ENCODE data around the gene OR14I1.

OR14I1 gene

DNA sequence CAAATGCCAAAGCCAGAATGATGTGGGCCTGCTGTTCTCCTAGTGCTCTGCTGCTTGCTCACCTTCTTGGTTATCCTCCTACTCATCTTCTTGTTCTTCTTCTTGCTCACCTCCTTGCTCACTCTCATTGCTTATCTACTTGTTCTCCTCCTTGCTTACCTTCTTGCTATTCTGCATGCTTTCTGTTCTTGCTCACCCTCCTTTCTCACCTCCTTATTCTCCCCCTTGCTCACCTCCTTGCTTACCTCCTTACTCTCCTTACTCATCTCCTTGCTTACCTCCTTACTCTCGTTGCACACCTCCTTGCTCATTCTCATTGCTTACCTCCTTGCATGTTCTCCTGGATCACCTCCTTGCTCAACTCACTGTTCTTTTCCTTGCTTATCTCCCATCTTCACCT lies at the start of gene OR14I1:
Gene OR14I1 (minus strand): TSS at position 53 of the 400 bp plus-strand sequence.
- Histone ChIP-seq H3K27ac (no peak within 1 kb of the TSS), H3K27me3 (no peaks in the 10 kb centered on the region), H3K36me3 (no peaks in the 10 kb centered on the region), H3K4me3 (no peak within 1 kb of the TSS), H3K4me1 (no peaks in the 10 kb centered on the region), H3K9me3 (no peaks in the 10 kb centered on the region)
- intact Hi-C loops (cut with DNase I; ENCODE audit: low total_unique reads): no loop called here
- TF ChIP-seq, protein P1, sequence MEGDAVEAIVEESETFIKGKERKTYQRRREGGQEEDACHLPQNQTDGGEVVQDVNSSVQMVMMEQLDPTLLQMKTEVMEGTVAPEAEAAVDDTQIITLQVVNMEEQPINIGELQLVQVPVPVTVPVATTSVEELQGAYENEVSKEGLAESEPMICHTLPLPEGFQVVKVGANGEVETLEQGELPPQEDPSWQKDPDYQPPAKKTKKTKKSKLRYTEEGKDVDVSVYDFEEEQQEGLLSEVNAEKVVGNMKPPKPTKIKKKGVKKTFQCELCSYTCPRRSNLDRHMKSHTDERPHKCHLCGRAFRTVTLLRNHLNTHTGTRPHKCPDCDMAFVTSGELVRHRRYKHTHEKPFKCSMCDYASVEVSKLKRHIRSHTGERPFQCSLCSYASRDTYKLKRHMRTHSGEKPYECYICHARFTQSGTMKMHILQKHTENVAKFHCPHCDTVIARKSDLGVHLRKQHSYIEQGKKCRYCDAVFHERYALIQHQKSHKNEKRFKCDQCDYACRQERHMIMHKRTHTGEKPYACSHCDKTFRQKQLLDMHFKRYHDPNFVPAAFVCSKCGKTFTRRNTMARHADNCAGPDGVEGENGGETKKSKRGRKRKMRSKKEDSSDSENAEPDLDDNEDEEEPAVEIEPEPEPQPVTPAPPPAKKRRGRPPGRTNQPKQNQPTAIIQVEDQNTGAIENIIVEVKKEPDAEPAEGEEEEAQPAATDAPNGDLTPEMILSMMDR (IDR thresholded peaks at IDR 0.05): no peak
- no peak for DNase-seq

DNA sequence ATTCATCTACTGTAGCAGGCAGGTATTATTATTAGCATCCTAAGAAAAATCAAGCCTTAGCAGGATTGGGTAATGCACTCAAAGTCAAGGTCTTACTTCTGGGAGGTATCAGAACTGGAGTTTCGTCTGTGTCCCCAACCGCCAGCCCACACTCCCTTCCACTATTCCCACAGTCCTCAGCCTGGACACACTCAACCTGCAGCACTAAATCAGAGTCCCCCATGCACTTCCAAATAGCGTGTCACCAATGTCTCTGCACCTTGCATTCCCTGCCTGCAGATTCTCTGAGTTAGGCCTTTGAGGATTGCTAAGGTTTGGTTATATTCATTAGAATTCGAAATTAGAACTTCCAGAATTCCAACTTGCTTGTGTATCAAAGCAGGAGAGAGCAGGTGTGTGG lies 49.1 kb upstream of the OR14I1 start:
- H3K27me3 ChIP-seq: no peaks in the 10 kb centered on the region
- H3K4me1 ChIP-seq: no peaks in the 10 kb centered on the region
- no peaks in the 10 kb centered on the region for H3K36me3 ChIP-seq
- no peak overlapping the region for H3K4me3 ChIP-seq
- no peak for DNase-seq
- intact Hi-C loops (cut with DNase I; ENCODE audit: low total_unique reads): no loop called here
- H3K9me3 ChIP-seq: no peaks in the 10 kb centered on the region
- TF ChIP-seq, protein P1 (IDR thresholded peaks at IDR 0.05): no peak
- H3K27ac ChIP-seq: no peak overlapping the region

DNA sequence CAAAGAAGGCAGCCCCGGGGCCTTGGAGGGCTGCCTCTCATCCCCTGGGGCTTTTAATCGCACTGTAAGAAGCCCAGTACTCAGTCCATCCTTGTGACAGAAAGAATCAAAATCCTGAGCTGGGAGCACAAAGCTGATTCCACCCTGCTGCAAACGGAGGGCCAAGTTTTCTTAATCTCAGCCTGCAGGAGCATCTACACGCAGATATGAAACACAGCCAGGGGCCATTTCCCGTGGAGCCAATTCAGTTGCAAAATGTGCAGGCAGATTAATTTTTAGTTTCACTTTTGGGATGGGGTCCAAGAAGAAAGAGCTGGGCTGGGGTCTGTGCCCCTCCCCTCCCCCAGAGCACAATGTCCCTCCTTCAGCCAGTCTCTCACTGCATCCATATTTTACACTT lies 48.6 kb upstream of the OR14I1 start:
- H3K27ac ChIP-seq: no peak overlapping the region
- H3K9me3 ChIP-seq: no peaks in the 10 kb centered on the region
- no peaks in the 10 kb centered on the region for H3K27me3 ChIP-seq
- intact Hi-C loops (cut with DNase I; ENCODE audit: low total_unique reads): no loop called here
- TF ChIP-seq, protein P1 (IDR thresholded peaks at IDR 0.05): no peak
- no peaks in the 10 kb centered on the region for H3K36me3 ChIP-seq
- no peak overlapping the region for H3K4me3 ChIP-seq
- no peak for DNase-seq
- no peaks in the 10 kb centered on the region for H3K4me1 ChIP-seq

DNA sequence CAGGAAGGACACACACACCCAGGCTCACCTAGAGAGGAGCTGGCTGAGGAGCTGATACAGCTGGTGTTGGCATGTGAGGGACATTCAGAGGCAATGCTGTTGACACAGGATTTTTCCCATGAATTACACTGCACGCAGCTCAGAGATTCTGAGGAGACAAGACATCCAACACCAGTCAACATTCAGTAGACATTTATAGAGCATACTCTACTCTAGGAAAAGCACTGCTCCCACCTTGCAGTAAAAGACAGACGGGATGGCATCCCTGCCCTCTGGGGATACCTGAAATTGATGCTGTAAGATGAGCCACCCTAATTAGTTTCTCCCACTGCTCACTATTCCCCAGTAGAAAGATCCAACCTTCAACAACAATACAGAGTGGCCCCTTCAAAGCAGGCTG lies 47.9 kb upstream of the OR14I1 start:
- TF ChIP-seq, protein P1 (IDR thresholded peaks at IDR 0.05): no peak
- Histone ChIP-seq H3K36me3 (no peaks in the 10 kb centered on the region), H3K4me3 (no peak overlapping the region), H3K9me3 (no peaks in the 10 kb centered on the region), H3K4me1 (no peaks in the 10 kb centered on the region), H3K27ac (no peak overlapping the region), H3K27me3 (no peaks in the 10 kb centered on the region)
- no peak for DNase-seq
- intact Hi-C loops (cut with DNase I; ENCODE audit: low total_unique reads): no loop called here

DNA sequence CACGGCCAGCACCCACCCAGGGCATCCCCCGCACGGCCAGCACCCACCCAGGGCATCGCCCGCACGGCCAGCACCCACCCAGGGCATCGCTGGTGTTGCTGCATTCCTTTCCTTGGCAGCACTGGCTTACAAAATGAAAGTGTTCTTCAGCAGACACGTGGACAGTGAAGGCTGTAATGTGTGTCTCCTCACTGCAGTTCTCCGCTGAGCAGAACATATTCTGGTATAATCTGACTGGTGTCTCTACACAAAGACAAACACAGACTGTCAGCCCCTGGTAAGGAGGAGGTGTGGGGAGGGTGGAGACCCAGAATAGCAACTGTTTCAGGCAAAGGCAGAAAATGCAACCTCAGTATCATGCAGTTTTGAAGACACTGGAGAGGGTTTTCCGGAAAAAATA lies 45.6 kb upstream of the OR14I1 start:
- TF ChIP-seq, protein P1 (IDR thresholded peaks at IDR 0.05): no peak
- Histone ChIP-seq H3K27me3 (no peaks in the 10 kb centered on the region), H3K9me3 (no peaks in the 10 kb centered on the region), H3K4me1 (no peaks in the 10 kb centered on the region), H3K36me3 (no peaks in the 10 kb centered on the region), H3K27ac (no peak overlapping the region), H3K4me3 (no peak overlapping the region)
- intact Hi-C loops (cut with DNase I; ENCODE audit: low total_unique reads): no loop called here
- no peak for DNase-seq

DNA sequence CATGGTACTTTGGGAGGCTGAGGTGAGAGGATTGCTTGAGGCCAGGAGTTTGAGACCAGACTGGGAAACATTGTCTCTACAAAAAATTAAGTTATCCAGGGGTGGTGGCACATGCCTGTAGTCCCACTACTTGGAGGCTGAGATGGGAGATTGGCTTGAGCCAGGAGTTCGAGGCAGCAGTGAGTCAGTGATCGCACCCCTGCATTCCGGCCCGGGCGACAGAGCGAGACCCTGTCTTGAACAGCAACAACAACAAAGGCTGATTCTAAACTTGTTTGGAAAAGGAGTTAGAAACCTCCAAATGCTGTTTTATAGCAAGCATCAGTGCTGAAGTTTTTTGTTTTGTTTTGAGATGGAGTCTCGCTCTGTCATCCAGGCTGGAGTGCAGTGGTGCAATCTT lies 38.3 kb upstream of the OR14I1 start:
- Histone ChIP-seq H3K36me3 (no peaks in the 10 kb centered on the region), H3K27me3 (peaks cover 0 to 2% of the 10 kb centered on the region in 2 donors), H3K27ac (no peak overlapping the region), H3K9me3 (no peaks in the 10 kb centered on the region), H3K4me1 (no peaks in the 10 kb centered on the region), H3K4me3 (no peak overlapping the region)
- intact Hi-C loops (cut with DNase I; ENCODE audit: low total_unique reads): no loop called here
- no peak for DNase-seq
- TF ChIP-seq, protein P1 (IDR thresholded peaks at IDR 0.05): no peak
